Activated CD8-positive, alpha-beta memory T cell treated with anti-CD3 and anti-CD28 coated beads, Interleukin-2, amount 50 U/mL, for 4 hours (primary cell): Measurements from ENCODE around the gene PLCL2.
"Not testable (repeated sequence)": the region's sequence is repeated elsewhere in the genome, so short reads cannot be mapped to it uniquely, and the experiment has no call there.

Experiments used
- DNase-seq: peaks from one replicate; pipeline ENCODE4 v3.0.0-alpha.2; 2020

Gene PLCL2

GRCh38 chr3:16979769-16980515 lies 95.2 kb downstream of the PLCL2 start:
- DNase-seq, result not testable (repeated sequence)

GRCh38 chr3:16980526-16980925 lies 95.8 kb downstream of the PLCL2 start:
- DNase-seq, result not testable (repeated sequence)

- no peak for DNase-seq
These were observed 97.7 kb downstream of the PLCL2 start for GRCh38 chr3:16982460-16982859.

- DNase-seq, result no peak
These were observed 100.9 kb downstream of the PLCL2 start for GRCh38 chr3:16985608-16986007.

DNA sequence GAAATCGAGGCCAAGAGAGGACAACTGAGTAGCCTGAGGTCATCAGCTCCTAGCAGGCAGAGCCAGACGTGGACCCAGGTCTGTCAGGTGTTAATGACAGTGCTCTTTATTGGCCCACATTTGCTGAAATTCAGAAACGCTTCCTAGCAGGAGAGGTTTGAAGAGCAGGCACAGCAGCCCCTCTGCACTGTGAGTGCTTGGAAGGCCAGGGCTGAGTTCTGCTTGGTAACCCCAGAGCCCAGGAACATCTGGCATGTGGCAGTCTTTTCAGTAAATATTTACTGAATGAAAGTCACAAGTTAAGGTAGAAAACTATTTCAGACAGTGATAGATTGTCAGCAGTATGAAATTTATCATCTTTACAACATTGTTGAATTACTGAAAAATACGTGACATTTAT lies 102.4 kb downstream of the PLCL2 start:
- DNase-seq, result no peak

DNA sequence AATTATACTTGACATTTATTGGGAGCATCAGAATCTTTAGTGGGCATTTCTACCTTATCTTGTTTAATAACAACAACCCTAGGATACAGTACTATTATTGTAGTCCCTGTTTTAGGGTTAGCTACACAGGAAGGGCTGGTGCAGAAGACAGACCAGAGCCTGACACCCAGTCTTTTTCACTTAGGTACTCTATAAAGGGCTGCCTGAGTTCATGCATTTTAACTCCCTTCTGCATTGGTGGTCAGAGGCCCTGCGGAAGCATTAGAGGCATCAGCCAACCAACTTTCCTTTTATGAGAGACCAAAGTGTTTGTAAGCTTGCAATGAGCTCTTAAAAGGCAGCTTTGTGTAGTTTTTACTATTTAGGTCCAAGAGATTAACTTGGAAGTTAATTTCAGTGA lies 105.4 kb downstream of the PLCL2 start:
- no peak for DNase-seq

GRCh38 chr3:16992198-16992597 lies 107.4 kb downstream of the PLCL2 start:
- no peak for DNase-seq

- no peak for DNase-seq
These were observed 108.5 kb downstream of the PLCL2 start for GRCh38 chr3:16993227-16993626.

DNA sequence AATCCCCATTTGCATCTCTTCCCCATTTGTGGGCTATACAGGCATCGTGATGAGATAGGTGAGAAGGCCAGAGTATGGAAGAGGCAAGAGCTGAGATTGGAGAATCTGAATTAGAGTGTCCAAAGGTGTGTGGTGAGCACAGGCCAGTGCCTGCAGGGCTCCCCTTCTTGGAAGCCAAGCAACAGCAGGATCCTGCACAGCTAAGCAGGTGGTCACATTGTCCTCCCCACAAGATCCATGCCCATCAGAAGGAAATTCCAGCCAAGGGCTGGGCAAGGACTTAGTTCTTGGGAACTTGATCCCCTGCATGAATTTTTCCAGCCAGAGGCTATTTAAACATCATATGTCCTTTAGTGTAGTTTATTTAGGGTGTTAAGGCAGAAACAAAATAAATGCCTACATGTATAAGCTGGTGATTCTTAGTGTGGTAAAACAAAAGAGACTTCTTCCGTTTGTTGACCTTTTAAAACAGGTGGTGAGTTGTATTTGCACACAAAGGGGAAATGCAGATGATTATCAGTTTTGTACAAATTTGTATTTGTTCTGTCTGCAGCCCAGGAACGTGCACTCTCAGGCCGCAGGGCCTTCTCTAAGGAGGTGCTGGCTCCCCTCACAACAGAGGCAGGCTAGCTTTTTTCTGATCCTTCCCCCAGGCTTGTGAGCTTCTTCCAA lies 110.2 kb downstream of the PLCL2 start:
- no peak for DNase-seq

- no peak for DNase-seq
These were observed 110.8 kb downstream of the PLCL2 start for GRCh38 chr3:16995601-16996000.

DNA sequence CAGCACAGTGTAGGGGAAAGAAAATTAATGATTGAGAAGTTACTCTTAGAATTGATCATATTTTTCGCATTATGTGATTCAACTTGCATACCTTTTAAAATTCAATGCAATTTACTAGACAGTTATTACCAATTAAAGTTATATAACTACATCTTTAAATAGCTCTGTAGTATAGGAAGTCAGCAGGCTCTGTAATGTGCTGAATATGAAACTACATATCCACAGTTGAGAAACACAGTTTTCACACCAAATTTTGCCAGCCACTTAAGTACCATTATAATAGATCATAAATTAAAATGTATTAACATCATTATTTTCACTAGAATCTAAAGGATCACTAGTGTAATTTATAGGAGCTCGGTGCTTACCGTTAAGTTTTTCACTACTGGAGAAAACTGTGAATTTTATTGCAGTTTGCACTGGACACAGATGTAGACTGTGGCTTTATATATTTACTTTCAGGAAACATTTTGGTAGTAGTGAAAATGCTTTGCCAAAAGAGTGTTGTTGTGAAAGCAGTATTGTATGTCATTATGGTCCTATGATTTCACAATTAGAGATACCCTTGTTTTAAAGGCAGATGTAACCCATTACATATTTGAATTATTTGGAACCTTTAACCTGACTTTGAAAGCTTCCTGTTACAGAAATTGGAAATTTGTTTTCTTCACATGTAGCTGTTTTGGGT lies 113.6 kb downstream of the PLCL2 start:
- no peak for DNase-seq

- no peak for DNase-seq
These were observed 114.4 kb downstream of the PLCL2 start for GRCh38 chr3:16999161-16999560.

DNA sequence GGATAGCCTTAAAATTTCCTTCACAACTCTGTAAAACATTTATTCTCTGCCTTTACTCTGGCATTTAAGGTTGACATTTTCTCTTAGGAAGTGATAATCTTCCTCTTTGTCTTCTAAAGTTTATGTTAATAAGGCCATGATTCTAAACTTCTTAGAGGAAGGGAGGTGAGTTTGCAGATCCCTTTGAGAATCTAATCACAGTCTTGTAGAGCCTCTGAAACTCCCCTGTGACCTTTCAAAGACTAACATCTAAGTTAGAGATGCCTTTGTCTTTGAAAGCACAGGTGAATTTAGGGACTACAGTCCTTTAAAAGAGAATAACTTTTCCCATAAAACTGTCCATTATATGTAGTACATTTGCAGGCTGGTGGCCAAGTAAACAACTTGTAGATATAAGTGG lies 115.1 kb downstream of the PLCL2 start:
- DNase-seq, result no peak

DNA sequence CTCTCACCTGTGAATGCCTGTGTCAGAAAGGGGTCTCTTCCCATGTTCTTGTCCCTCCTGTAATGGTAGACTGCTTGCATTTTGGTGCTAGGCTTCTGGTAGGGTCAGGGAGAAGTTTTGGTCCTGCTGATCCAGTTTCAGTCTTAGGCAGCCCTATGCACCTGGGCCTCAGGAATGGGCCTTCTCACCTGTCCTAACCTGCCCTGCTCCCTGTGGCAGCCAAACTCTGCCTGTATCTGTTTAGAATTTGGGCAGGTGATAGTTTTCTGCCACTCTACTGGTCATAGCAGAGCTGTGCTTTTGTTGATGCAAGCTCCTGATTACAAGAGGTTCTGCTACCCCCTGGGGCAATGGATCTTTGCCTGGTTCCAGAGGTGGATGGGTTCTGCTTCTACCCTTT lies 118.7 kb downstream of the PLCL2 start:
- DNase-seq, result no peak

DNA sequence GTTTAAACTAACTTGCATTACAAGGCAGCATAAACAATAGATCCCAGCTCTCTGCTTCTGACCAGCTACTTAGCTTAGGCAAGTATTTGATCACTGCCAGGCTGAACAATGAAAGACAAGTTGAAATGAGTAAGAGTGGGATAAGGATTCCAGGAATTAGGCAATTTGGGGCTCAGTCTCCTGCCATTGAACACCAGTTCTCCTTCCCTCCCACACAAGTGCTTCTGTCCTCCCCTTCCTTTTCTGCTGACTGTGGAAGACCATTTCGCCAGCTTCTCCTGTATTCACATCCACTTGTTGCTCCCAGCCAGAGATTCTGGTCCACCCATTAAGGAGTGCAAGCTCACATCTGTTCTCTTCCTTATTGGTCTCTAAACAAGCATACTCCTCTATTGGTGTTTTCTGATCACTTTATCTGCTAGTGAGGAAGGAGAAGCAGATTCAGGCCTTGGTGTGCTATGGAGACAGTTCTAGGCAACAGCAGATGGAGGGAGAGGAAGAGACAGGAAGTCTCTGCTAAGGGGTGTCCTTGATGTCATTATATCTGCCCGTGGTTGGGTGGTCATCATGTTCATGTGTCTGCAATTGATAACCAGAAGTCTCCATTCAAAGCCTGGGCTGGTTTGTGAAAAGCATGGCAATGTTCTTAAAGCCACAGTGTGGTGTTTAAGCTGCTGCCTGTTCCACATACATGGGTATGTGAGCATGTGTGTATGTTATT lies 121.5 kb downstream of the PLCL2 start:
- no peak for DNase-seq

GRCh38 chr3:17007284-17007683 lies 122.5 kb downstream of the PLCL2 start:
- DNase-seq, result no peak

- no peak for DNase-seq
These were observed 125.1 kb downstream of the PLCL2 start for GRCh38 chr3:17009826-17010225.

GRCh38 chr3:17011728-17012338 lies 127.1 kb downstream of the PLCL2 start:
- no peak for DNase-seq

GRCh38 chr3:17013050-17013449 lies 128.3 kb downstream of the PLCL2 start:
- no peak for DNase-seq

DNA sequence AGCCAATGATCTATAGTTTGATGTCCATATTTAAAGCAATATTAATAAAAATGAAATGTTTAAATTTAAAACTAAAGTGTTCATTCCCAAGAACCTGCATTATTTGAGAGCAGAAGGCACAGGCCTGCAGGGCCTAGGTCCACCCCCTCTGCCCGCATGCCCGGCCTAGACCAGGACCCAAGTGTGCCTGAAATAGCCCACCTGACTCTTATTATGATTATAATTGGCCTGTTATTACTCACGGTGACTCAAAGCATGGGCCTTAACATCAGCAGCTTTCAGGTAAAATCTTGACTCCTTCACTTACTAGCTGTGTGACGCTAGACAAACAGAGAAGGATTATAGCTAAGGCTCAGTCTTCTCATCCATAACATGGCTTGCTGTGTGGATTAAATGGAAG lies 128.8 kb downstream of the PLCL2 start:
- no peak for DNase-seq

- no peak for DNase-seq
These were observed 129.5 kb downstream of the PLCL2 start for GRCh38 chr3:17014284-17014683.

DNA sequence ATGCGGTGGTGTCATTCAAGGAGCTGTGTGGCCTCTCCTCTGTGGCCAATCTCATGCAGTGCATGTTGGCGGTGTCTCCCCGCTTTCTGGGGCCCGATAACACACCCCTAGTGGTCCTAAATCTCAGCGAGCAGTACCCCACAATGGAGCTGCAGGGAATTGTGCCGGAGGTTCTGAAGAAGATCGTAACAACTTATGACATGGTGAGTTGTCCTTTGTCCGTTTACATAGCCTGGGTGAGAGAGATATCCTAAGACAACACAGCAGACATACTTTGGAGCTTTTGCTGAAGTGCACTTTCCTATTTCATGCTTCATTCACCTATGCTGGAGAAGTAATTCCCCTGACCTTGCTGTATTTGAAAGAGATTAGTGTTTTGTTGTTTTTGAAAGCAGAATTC lies 130.0 kb downstream of the PLCL2 start:
- no peak for DNase-seq

GRCh38 chr3:17021614-17022013 lies 136.9 kb downstream of the PLCL2 start:
- no peak for DNase-seq
